Activated naive CD8-positive, alpha-beta T cell treated with anti-CD3 and anti-CD28 coated beads, Interleukin-2, amount 50 U/mL, for 16 hours (primary cell): ENCODE results near the gene RABGAP1.

Experiments used
- DNase-seq: peaks from one replicate; pipeline ENCODE4 v3.0.0-alpha.2; 2020; ENCODE audit warnings: low read depth, low spot score

Gene RABGAP1

GRCh38 chr9:122944960-122945888 is 4.4 kb downstream of the RABGAP1 start:
- DNase-seq: no peak

GRCh38 chr9:122946461-122947005 is 5.7 kb downstream of the RABGAP1 start:
- DNase-seq: no peak

DNA sequence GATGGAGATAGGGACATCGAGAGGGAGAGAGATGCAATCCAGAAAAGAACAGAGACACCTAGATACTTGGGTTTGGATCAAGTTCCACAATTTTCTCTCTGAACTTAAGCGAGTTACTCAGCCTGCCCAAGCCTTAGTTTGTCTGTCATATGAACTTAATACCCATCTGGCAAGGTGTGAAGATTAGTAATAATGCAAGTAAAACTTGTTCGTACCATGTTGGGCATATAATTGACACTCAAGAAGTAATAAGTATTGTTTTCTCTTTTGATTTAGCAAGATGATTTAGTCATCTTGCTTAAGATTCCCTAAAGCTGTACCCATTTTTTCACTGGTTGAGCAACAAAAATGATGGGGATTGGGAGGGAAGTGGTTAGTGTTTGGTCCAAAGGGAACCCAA is 7.5 kb downstream of the RABGAP1 start:
- no peak for DNase-seq

DNA sequence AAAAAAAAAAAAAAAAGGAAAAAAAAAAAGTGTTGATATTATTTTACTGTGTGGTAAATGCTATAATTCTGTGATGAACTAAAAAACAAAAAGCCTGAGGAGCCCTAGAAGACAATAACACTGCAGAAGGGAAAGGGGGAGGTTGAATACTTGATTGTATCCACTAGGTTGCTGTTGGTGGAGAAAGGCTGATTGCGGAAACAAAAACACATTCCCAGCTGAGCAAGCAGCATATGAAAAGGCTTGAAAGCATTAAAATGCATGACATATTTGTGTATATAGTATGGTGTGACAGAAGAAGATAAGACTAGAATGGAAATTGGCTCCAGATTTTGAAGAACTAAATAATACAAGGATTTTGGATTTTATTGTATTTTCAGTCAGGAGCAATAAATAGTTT is 8.9 kb downstream of the RABGAP1 start:
- DNase-seq: no peak

- no peak for DNase-seq
Observed at GRCh38 chr9:122950263-122950662, 9.4 kb downstream of the RABGAP1 start.

DNA sequence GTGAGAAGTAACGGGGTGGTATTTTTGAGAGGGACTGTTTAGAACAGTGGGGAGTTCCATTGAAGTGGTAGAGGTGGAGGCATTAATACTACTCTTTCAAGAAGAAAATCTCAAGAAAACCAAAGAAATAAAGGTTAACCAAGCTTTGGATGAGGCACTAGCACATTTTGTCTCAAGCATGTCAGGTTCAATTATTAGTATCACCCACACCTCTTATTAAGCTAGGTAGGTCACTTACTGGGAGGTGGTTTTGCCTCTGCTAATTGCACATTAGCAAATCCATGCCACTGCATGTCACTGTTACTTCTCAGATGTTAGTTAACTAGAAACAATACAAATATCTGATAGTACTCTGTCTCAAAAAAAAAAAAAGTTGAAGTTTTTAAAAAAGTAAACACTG is 10.2 kb downstream of the RABGAP1 start:
- no peak for DNase-seq

GRCh38 chr9:122954253-122954691 is 13.5 kb downstream of the RABGAP1 start:
- DNase-seq: no peak

GRCh38 chr9:122955961-122956360 is 15.1 kb downstream of the RABGAP1 start:
- DNase-seq: no peak

- DNase-seq: no peak
Observed at GRCh38 chr9:122961139-122961538, 20.3 kb downstream of the RABGAP1 start.

- DNase-seq: no peak
Observed at GRCh38 chr9:122975196-122975595, 34.4 kb downstream of the RABGAP1 start.

DNA sequence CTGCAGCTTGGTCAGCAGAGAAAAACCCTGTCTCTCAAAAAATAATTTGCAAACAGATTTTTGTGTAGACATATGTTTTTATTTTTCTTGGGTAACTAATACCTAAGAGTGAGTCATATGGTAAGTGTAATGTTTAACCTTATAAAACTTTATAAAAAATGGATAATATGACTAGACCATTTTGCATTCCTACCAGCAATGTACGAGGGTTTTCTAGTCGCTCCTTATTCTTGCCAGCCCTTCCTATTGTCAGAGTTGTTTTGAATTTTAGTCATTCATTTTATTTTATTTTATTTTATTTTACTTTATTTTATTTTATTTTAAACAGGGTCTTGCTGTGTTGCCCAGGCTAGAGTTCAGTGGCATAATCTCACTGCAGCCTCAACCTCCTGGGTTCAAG is 37.8 kb downstream of the RABGAP1 start:
- DNase-seq: no peak

GRCh38 chr9:122986010-122986409 is 45.2 kb downstream of the RABGAP1 start:
- no peak for DNase-seq

DNA sequence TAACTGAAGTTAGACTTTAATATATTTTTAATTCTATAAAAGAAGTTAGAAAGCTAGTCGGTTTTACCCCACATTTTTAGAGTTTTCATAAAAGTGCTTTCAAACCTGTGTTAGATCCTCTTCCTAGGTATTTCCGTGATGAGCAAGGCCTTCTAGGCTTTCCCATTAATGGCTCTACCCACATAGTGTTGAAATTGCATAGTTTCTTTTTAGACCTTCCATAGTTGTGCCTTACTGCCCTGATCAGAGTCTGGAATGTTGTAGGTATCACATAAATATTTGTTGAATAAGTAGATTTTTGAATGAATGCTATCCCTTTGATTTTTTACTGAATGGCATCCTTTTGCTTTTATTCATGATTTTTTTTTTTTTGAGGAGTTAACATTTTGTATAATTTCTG is 47.3 kb downstream of the RABGAP1 start:
- DNase-seq: no peak

DNA sequence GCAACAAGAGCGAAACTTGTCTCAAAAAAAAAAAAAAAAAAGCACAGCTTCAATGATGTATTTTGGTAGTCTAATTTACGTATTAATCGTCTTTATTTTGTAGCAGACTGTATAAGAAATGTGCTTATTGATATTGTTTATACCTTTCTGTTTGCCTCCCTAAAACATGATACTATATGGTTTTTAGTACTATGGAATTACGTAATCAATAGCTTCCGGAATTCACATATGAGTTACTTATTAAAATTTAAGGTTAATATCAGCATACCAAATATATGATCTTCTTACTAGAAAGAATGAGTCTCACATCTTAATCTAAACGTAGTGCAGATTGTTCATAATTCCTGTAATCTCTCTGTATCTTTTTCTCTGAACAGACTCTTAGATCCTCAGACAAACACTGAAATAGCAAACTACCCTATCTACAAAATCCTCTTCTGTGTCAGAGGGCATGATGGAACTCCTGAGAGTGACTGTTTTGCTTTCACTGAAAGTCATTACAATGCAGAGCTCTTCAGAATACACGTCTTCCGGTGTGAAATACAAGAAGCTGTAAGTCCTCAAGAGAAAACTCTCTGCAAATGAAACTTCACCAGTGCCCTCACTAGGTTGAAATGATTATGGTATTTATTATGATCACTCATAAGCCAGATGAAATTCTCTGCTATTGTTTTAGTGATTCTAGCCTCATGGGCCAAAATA is 48.3 kb downstream of the RABGAP1 start:
- DNase-seq: no peak

- peak; percentile 7 for DNase-seq
Observed at GRCh38 chr9:122991370-122991830, 50.6 kb downstream of the RABGAP1 start.

DNA sequence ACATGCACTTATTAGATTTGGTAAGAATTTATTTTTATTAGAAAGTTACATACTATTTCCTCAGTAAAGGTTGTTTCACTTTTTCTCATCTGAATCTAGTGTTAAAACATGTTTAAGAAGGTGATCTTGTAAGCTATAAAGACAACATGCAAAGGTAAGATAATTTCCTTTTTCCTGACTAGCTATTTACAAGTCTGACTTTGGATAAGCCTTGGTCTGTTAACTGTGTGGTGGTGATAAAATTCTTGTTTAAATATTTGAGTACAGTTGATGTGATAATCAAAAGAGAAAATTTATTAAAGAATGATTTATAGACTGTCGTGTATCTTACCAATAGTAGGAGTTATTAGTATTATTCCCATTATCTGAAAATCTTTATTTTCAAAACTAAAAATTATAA is 55.8 kb downstream of the RABGAP1 start:
- no peak for DNase-seq

- no peak for DNase-seq
Observed at GRCh38 chr9:122998448-122998847, 57.6 kb downstream of the RABGAP1 start.

DNA sequence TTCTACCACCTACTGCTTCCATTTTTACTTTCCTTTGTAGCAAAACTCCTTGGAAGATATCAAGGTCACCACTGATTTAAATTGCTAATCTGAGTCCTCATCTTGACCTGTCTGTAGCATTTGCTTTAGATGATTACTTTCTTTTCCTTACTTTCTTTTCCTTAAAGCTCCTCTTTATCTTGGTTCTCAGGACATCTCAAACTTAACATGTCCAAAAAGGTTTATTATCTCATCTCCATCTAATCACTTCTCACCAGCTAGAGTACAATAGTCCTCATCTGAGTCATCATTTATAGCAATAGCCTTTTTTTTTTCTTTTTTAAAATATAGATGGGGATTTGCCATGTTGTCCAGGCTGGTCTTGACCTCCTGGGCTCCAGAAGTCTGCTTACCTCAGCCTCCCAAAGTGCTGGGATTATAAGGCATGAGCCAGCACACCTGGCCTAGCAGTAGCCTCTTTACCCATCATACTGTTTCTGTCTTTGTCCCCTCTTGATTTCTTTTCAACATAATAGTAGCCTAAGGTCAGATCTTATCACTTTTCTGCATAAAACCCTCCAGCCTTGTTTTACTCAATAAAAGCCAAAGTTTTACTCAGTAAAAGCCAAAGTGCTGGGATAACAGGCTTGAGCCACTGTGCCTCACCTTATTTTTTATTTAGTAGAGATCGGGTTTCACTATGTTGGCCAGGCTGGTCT is 59.7 kb downstream of the RABGAP1 start:
- DNase-seq: no peak

GRCh38 chr9:123002754-123003153 is 61.9 kb downstream of the RABGAP1 start:
- DNase-seq: no peak

DNA sequence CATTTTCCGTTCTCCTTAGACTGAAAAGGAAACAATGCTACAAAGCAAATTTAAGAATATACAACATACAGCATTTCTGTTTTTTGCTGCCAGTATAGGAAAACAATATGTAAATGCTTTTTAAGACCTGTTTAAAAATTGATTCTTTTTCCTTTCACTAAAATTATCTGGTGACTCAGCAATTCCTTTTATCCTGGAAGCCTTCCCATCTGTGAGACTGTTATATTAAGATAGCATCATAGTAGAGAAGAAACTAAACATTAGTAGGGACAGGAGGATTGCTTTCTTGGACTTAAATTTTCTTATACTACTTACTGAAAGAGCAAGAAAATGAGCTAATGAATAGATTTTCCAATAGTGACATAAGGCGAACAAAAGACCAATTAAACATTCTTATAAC is 62.6 kb downstream of the RABGAP1 start:
- DNase-seq: no peak

GRCh38 chr9:123005964-123006363 is 65.1 kb downstream of the RABGAP1 start:
- no peak for DNase-seq

DNA sequence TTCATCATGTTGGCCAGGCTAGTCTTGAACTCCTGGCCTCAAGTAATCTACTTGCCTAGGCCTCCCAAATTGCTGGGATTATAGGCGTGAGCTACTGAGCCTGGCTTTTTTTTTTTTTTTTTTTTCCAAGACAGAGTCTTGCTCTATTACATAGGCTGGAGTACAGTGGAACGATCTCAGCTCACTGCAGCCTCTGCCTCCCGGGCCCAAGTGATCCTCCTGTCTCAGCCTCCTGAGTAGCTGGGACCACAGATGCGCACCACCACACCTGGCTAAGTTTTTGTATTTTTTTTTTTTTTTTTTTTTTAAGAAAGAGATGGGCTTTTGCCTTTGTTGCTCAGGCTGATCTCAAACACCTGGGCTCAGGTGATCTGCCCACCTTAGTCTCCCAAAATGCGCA is 66.4 kb downstream of the RABGAP1 start:
- DNase-seq: no peak
